Activated naive CD8-positive, alpha-beta T cell (primary cell): ENCODE results near the gene MUC2.

Experiments
- H3K27ac Mint-ChIP-seq: one replicate; pipeline ENCODE4 v1.8.0; 2021; ENCODE audit warnings: mixed read lengths
- H3K27me3 Mint-ChIP-seq: one replicate; pipeline ENCODE4 v1.8.0; 2021; ENCODE audit warnings: mixed read lengths
- H3K36me3 Mint-ChIP-seq: one replicate; pipeline ENCODE4 v1.8.0; 2021; ENCODE audit warnings: mixed read lengths
- H3K4me1 Mint-ChIP-seq: one replicate; pipeline ENCODE4 v1.8.0; 2021; ENCODE audit warnings: low read depth, mixed read lengths
- H3K4me3 Mint-ChIP-seq: one replicate; pipeline ENCODE4 v1.8.0; 2021; ENCODE audit warnings: mild to moderate bottlenecking, mixed read lengths
- H3K9me3 Mint-ChIP-seq: one replicate; pipeline ENCODE4 v1.8.0; 2021; ENCODE audit warnings: low read depth, mixed read lengths

Gene MUC2

DNA sequence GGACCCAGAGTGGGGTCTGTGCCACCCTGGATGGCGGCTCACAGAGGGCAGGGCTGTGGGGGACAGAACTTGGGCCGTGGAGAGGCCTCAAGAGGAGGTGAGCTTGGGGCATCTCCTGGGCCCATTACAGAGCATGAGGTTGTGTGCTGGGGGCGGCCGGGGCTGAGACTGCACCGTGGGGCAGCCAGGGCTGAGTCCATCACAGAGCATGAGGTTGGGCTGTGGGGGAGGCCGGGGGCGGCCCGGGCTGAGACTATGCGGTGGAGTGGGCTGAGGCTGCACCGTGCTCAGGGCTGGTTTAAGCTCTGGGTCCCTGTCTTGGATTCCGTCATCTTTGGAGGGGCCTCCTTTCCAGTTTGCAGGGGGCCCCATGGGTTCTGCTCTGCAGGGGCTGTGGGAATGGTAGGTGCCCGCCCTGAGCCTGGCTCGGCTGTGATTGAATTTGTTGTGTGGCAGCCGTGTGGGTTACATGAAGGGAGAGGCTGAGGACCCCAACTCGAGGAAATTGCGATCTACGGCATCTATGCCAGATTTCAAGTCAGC is 45.0 kb downstream of the MUC2 start:
- Mint-ChIP-seq H3K4me3 (no peak overlapping the region), H3K36me3 (no peaks in the 10 kb centered on the region), H3K27me3 (peaks cover 2% of the 10 kb centered on the region), H3K27ac (no peak overlapping the region), H3K4me1 (no peaks in the 10 kb centered on the region), H3K9me3 (no peaks in the 10 kb centered on the region)

DNA sequence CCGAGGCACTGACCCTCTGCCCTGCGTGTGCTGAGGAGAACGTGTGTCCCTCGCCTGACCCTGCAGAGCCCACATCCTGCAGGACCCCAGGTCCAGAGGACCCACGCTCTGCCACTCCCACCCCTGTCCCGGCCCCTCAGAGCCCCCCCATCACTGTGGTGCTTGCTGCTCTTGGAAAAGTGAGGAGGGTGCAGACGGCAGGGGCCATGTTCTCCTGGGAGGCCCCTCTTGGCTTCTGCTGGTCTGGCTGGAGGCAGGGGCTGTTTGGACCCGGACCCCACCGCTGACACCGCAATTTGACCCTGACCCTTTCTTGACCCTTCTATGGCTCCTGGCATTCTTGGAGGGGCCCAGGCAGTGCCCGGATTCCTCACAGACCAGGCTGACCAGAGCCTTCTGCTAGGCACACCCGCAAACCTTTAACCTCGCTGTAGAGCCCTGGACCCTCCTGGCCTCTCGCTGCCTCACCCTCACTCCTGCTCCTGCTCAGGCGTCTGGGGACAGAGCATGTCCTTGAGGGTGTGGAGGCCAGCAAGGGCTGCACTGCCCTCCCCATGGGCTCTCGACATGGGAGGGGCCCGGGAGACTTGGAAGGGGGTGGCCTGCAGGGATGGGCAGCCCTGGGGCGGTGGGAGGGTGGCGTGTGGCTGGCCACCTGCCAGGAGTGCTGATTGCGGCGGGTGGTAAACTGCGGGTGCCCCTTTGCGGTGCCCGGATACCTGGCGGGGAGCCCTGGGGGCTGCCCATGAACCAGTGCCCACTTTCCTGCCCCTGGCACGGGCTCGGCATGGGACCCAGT is 46.1 kb downstream of the MUC2 start:
- H3K9me3 Mint-ChIP-seq, result no peaks in the 10 kb centered on the region
- no peak overlapping the region for H3K27ac Mint-ChIP-seq
- H3K36me3 Mint-ChIP-seq, result no peaks in the 10 kb centered on the region
- no peaks in the 10 kb centered on the region for H3K4me1 Mint-ChIP-seq
- H3K27me3 Mint-ChIP-seq, result peaks cover 2% of the 10 kb centered on the region
- H3K4me3 Mint-ChIP-seq, result no peak overlapping the region

DNA sequence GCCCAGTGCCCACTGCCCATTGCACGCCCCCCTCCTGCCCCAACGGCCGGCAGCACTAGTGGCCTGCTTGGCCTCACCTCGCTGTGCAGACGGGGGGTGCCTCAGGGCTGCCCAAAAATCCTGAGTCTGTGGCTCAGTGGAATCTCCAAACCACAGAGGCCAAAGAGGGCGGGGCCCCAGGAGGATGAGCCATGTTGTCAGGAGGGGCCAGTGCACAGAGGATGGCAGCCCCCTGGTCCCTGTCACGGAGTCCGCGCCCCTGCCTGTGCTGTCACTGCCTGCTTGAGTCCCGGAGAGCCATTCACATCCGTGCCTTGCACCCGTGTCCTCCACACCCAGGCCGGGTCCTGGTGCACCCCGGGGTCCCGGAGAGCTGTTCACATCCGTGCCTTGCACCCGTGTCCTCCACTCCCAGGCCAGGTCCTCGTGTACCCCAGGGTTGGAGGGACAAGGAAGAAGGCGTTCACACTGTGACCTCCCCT is 46.7 kb downstream of the MUC2 start:
- no peaks in the 10 kb centered on the region for H3K4me1 Mint-ChIP-seq
- peaks cover 2% of the 10 kb centered on the region for H3K27me3 Mint-ChIP-seq
- no peak overlapping the region for H3K4me3 Mint-ChIP-seq
- H3K36me3 Mint-ChIP-seq, result no peaks in the 10 kb centered on the region
- H3K9me3 Mint-ChIP-seq, result no peaks in the 10 kb centered on the region
- no peak overlapping the region for H3K27ac Mint-ChIP-seq

DNA sequence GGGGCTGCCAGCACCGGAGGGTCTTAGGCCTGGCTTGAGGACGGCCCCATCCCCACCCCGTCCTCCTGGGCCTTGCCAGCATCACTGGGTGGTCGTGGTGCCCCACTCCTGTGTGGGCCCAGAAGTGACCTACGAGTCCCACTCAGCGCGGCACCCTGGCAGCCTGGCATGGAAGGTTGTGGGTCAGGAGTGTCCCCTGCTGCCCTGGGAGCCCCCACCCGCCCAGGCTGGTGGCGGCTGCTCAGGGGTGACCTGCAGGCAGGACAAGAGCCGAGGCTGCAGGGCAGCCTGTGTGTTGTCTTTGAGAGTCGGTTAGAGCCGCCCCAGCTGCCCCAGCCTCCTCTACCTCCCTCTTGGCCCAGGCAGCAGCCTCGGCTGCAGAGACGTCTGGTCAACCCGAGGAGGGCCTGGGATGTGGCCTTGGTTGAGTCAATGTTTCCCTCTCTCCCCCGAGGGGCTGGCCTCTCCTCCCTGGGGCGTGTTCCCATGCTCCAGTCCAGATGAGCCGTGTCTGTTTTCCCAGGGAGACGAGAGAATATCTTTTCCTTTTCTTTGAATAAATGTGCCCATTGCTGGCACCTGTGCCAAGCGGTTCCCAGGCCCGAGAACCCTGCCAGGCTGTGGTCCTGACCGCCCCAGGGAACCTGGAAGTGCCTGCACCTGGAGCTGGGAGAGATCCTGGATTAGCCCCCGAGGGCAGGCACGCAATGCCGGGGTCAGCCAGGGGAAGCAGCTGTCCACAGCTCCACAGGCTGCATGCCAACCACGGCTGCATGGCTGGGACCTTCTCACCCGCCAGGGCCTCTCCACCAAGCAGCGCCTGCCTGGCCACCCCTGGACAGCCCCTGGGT is 47.4 kb downstream of the MUC2 start:
- Mint-ChIP-seq H3K4me3 (no peak overlapping the region), H3K36me3 (no peaks in the 10 kb centered on the region), H3K4me1 (no peaks in the 10 kb centered on the region), H3K27me3 (peaks cover 2% of the 10 kb centered on the region), H3K9me3 (no peaks in the 10 kb centered on the region), H3K27ac (no peak overlapping the region)

DNA sequence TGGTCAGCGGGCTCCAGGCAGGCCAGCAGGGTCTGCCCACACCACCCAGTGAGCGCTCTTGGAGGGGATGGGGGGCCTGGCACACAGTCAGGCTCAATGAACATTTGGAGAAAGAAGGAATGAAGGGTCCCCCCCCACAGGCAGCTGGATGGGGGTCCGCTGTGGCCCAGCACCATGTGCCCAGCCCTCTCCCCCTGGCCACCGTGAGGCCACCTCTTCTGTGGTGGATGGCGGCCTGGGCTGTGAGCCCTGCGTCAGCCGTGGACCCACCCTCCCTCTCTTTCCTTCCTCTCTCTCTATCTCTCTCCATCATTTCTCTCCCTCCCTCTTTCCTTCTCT is 48.0 kb downstream of the MUC2 start:
- Mint-ChIP-seq H3K4me3 (no peak overlapping the region), H3K27me3 (peaks cover 3% of the 10 kb centered on the region), H3K9me3 (no peaks in the 10 kb centered on the region), H3K36me3 (no peaks in the 10 kb centered on the region), H3K27ac (no peak overlapping the region), H3K4me1 (no peaks in the 10 kb centered on the region)

DNA sequence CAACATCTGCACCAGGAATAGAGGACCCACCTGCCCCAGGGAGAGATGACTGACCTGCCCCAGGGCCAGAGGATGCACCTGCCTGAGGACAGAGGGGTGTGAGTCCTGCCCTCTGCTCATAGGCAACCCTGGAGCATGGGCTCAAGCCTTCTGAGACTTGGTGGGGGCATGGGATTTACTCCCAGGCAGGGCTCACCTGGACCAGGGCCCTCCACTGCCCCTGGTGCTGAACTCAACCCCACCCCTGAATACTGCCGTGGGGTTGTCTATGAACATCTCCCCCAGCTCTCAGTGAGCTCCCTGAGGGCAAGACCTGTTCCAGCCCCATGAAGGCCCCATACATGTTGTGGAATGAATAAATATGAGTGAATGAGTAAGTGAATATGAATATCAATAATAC is 49.3 kb downstream of the MUC2 start:
- Mint-ChIP-seq H3K27me3 (peaks cover 3% of the 10 kb centered on the region), H3K27ac (no peak overlapping the region), H3K36me3 (no peaks in the 10 kb centered on the region), H3K4me1 (no peaks in the 10 kb centered on the region), H3K9me3 (no peaks in the 10 kb centered on the region), H3K4me3 (no peak overlapping the region)
